A549 treated with Mapracorat at 1 μM for 4 hours (cell line): ENCODE data around the gene CENPA. TPM values are rescaled to one million over a fixed set of nuclear protein-coding genes. Genes with fewer than 3 reads are reported as not detected.

ENCODE experiments used
- total RNA-seq: library from RNA; stranded (reverse); fragments of 200-300 nt; extraction: Qiagen RNA extraction; gene quantifications from 5 replicates; pipeline ENCODE4 v1.2.3, GENCODE V29; 2022

Gene CENPA
- 40.4 to 56.5 TPM (median 52.3 TPM) in 5 replicates for total RNA-seq

GRCh38 chr2:26785431-26786206 lies at the start of gene CENPA:
CENPA (plus strand) TSS chr2:26786056; CDS start chr2:26786197, 141 bp downstream.

GRCh38 chr2:26764078-26764887 lies 21.6 kb upstream of the CENPA start, which contains the start of gene SLC35F6:
SLC35F6 (plus strand) TSS chr2:26764284; CDS start chr2:26764350, 66 bp downstream.

Other genes with a start within 250 kb of the CENPA start
- gene CIB4, start 144.7 kb upstream of the CENPA start, total RNA-seq = 0.31 to 0.38 TPM (median 0.35 TPM) in 3 of 5 replicates, not detected in the others
- gene KCNK3, start 93.3 kb upstream of the CENPA start, total RNA-seq = 0.43 to 0.94 TPM (median 0.79 TPM) in 5 replicates
- gene SLC35F6, start 21.8 kb upstream of the CENPA start, total RNA-seq = 32.7 to 38.7 TPM (median 35.5 TPM) in 5 replicates
- 3.6 to 7.7 TPM (median 5.3 TPM) in 5 replicates for gene DPYSL5, start 62.1 kb downstream of the CENPA start, total RNA-seq
- 9.4 to 12.8 TPM (median 10.7 TPM) in 5 replicates for gene MAPRE3, start 184.6 kb downstream of the CENPA start, total RNA-seq
- gene TMEM214, start 246.9 kb downstream of the CENPA start, total RNA-seq = 53.5 to 68.3 TPM (median 65.9 TPM) in 5 replicates